ENCODE data around the gene RPS6KL1.

Gene RPS6KL1

DNA sequence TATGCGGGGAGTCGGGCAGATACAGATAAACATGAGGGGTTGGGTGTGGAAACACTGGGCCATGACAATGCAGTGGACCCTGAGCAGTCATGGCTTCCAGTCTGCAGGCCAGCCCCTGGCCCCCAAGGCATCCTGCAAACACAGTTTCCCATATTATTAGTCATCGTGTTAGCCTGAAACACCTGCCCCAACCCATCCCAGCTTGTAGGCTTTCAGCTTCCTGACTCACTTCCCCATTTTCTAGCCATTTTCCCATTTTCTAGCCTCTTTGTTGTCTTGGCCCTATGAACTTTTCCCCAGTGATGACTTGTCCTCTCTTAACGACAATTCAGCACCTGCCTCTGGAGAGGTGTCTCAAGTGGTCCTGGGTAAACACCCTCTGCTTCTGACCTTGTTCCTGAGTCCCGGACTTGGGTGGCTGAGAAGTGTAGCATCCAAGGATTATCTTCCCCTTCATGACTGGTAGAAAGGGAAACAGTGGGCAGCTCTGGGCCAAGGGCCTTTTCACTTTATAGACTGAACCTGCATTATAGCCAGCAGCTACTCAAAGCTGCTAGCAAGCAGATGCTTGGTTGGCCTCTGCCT, 36.6 kb upstream of the RPS6KL1 start:
- Mint-ChIP-seq H3K4me3 (no peak overlapping the region), H3K27ac (peak overlapping the region in 1 of 3 experiments; percentile 22), H3K36me3 (ENCODE audit: low read depth) (peaks cover 4% of the 10 kb centered on the region), H3K4me1 (peaks cover 42% of the 10 kb centered on the region), H3K9me3 (no peaks in the 10 kb centered on the region), H3K27me3 (ENCODE audit: low read depth) (peaks cover 6% of the 10 kb centered on the region)
- TF ChIP-seq CTCF (IDR thresholded peaks at IDR 0.05; ENCODE audit: unreplicated experiment in 3 of 3), result no peak

GRCh38 chr14:74956280-74957072, 33.4 kb upstream of the RPS6KL1 start:
- Mint-ChIP-seq H3K36me3 (ENCODE audit: low read depth) (no peaks in the 10 kb centered on the region), H3K9me3 (no peaks in the 10 kb centered on the region), H3K27me3 (ENCODE audit: low read depth) (no peaks in the 10 kb centered on the region), H3K27ac (peak overlapping the region; percentile 76 to 89 (median 80)), H3K4me1 (peaks cover 36% of the 10 kb centered on the region), H3K4me3 (peak overlapping the region; percentile 74 to 85 (median 75))
- TF ChIP-seq CTCF (IDR thresholded peaks at IDR 0.05; ENCODE audit: unreplicated experiment in 3 of 3), result no peak

DNA sequence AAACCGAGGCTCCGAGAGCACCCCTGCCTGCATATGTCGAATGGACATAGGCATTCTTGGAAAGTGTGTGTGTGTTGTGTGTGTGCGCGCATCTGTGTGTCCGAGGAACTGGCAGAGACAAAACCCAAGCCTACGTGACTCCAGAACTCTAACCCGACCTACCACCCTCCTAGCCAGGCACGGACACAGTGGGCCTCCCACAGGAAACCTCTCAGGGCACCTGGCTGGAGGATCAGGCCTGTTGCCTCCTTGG, 32.9 kb upstream of the RPS6KL1 start:
- Mint-ChIP-seq H3K36me3 (ENCODE audit: low read depth) (no peaks in the 10 kb centered on the region), H3K4me3 (peak overlapping the region; percentile 74 to 81 (median 75)), H3K4me1 (peaks cover 38% of the 10 kb centered on the region), H3K27me3 (ENCODE audit: low read depth) (peaks cover 4% of the 10 kb centered on the region), H3K9me3 (no peaks in the 10 kb centered on the region), H3K27ac (peak overlapping the region in 2 of 3 experiments; percentile 55 to 76)
- TF ChIP-seq CTCF (IDR thresholded peaks at IDR 0.05; ENCODE audit: unreplicated experiment in 3 of 3), result no peak

- H3K27me3 Mint-ChIP-seq (ENCODE audit: low read depth), result peaks cover 4% of the 10 kb centered on the region
Observed at GRCh38 chr14:74955229-74956026, 32.4 kb upstream of the RPS6KL1 start, which contains the start of gene PGF. Gene PGF, minus strand, starts transcription at chr14:74955597. Its CDS starts 355 bp downstream, at chr14:74955242.

DNA sequence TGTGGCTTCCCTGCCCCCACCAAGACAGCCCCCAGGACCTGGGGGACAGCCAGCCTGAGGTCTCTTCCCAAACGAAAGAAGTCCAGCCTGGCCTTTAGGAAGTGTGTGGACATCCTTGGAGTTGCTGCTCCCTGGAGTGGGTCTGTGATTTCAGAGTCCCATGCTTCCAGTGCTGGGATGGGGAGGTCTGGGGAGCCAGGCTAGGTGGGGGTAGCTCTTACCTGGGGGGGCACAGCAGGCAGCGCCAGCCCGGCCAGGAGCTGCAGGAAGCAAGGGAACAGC, 31.8 kb upstream of the RPS6KL1 start:
- Mint-ChIP-seq H3K4me3 (peak overlapping the region; percentile 78 to 82 (median 82)), H3K4me1 (peaks cover 49% of the 10 kb centered on the region), H3K27ac (peak overlapping the region in 1 of 3 experiments; percentile 74), H3K9me3 (no peaks in the 10 kb centered on the region), H3K27me3 (ENCODE audit: low read depth) (peaks cover 4% of the 10 kb centered on the region), H3K36me3 (ENCODE audit: low read depth) (peaks cover 4% of the 10 kb centered on the region)
- TF ChIP-seq CTCF (IDR thresholded peaks at IDR 0.05; ENCODE audit: unreplicated experiment in 3 of 3), result no peak

More at GRCh38 chr14:74955229-74956026, 32.4 kb upstream of the RPS6KL1 start, which contains the start of gene PGF:
- Mint-ChIP-seq H3K4me3 (peak within 1 kb of the TSS; percentile 78 to 82 (median 82)), H3K9me3 (no peaks in the 10 kb centered on the region), H3K4me1 (peaks cover 43% of the 10 kb centered on the region), H3K27ac (peak within 1 kb of the TSS; percentile 76 to 89 (median 80)), H3K36me3 (ENCODE audit: low read depth) (no peaks in the 10 kb centered on the region)
- TF ChIP-seq CTCF (IDR thresholded peaks at IDR 0.05; ENCODE audit: unreplicated experiment in 3 of 3), result no peak
